HG02678 (cell line): ENCODE data around the gene BRINP1.

Source experiments
- ATAC-seq: cut with Tn5 transposase; IDR thresholded peaks from one replicate; pipeline ENCODE4 v1.9.1; 2021; ENCODE audit warnings: mild to moderate bottlenecking, moderate library complexity; ENCODE audit not compliant: unreplicated experiment

Gene BRINP1

DNA sequence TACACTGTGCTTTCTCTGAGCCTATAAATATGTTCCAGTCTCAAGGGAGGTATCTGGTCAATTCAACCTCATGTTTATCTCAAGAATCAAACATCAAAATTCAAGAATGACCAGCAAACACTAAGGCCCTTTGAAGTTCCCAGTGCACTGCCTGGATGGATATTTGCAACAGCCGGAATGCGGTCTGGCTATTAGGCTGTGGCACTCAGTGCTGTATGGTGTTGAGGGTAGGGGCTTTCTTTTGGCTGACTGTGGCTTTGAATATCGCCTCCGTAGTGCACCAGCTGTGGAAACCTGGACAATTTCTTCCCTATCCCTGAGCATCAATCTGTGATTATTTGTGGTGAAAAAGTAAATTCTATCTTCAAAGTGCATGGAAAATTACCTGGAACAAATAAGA lies 220.4 kb downstream of the BRINP1 start:
- no peak for ATAC-seq

GRCh38 chr9:119137479-119137878 lies 231.8 kb downstream of the BRINP1 start:
- no peak for ATAC-seq

GRCh38 chr9:119126040-119126439 lies 243.2 kb downstream of the BRINP1 start:
- no peak for ATAC-seq

DNA sequence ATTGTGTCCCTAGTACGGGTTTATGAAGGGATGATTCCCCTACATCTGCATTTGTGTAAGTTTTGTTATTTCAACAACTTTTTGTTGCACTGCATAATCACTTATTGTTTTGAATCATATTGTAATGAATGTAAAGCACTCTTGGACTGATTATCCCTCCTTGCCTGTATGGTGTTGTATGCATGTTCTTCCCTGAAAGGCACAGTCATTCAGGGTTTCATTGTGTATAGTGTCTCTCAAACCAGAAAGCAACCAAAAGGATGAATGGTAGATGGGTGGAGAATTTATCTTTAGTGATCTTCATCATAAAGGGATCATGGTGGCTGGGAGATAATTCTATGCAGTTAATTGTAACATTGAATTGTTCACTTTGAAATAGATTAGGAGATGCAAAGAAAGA lies 247.3 kb downstream of the BRINP1 start:
- ATAC-seq = no peak

DNA sequence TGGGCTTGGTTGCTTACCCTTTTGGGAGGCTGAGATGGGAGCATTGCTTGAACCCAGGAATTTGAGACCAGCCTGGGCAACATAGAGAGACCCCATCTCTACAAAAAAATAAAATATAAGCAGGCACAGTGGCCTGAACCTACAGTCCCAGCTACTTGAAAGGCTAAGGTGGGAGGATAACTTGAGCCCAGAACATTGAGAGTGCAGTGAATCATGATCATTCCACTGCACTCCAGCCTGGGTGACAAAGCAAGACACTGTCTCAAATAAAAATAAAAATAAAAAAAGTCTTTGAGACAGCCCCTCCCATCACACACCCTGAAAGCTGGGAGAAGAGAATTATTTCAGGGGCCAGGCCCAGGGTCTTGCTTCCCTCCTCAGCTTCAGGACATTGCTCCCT lies 251.8 kb downstream of the BRINP1 start:
- no peak for ATAC-seq
